Mesenchymal stem cell (in vitro differentiated cells and primary cell): Measurements from ENCODE around the gene TMPRSS4.

Source experiments
- DNase-seq: peaks from one replicate; pipeline ENCODE4 v3.0.0-alpha.2; 2013
- H2AFZ ChIP-seq: one replicate; pipeline ENCODE4 v1.6.1; 2013; ENCODE audit warnings: low read depth, mild to moderate bottlenecking, control low read depth, inconsistent platforms, low read length, moderate library complexity
- H2AK5ac ChIP-seq: 2 replicates; pipeline ENCODE4 v1.6.1; 2013; ENCODE audit warnings: low read length, moderate library complexity, mild to moderate bottlenecking, inconsistent platforms; ENCODE audit not compliant: severe bottlenecking
- H2BK120ac ChIP-seq: one replicate; pipeline ENCODE4 v1.6.1; 2013; ENCODE audit warnings: low read depth, mild to moderate bottlenecking, inconsistent platforms, low read length, moderate library complexity
- H2BK12ac ChIP-seq, 2 experiments: one replicate each; pipeline ENCODE4 v1.6.1; 2013; ENCODE audit warnings: inconsistent platforms in 2 of 2, low read length in 2 of 2, mild to moderate bottlenecking in 2 of 2, moderate library complexity in 2 of 2, control low read depth in 1 of 2
- H2BK15ac ChIP-seq: one replicate; pipeline ENCODE4 v1.6.1; 2013; ENCODE audit warnings: mild to moderate bottlenecking, low read depth, inconsistent platforms; ENCODE audit not compliant: poor library complexity, severe bottlenecking
- H2BK5ac ChIP-seq: 2 replicates; pipeline ENCODE4 v1.6.1; 2013; ENCODE audit warnings: low read depth, mild to moderate bottlenecking, low read length, control low read depth, inconsistent platforms; ENCODE audit not compliant: poor library complexity, severe bottlenecking
- H3K14ac ChIP-seq, 2 experiments: one replicate each; pipeline ENCODE4 v1.6.1; 2013; ENCODE audit warnings: inconsistent platforms in 2 of 2, low read length in 2 of 2, control low read depth in 1 of 2, mild to moderate bottlenecking in 1 of 2, moderate library complexity in 1 of 2
- H3K18ac ChIP-seq, 2 experiments: one replicate each; pipeline ENCODE4 v1.6.1; 2013; ENCODE audit warnings: inconsistent platforms in 2 of 2, low read length in 2 of 2, control low read depth in 1 of 2, low read depth in 1 of 2, mild to moderate bottlenecking in 1 of 2
- H3K23ac ChIP-seq, 2 experiments: one replicate each; pipeline ENCODE4 v1.6.1; 2013; ENCODE audit warnings: inconsistent platforms in 2 of 2, low read length in 2 of 2, mild to moderate bottlenecking in 2 of 2, moderate library complexity in 2 of 2, control low read depth in 1 of 2
- H3K27ac ChIP-seq: 2 replicates; pipeline ENCODE4 v1.5.1; 2013; ENCODE audit warnings: mild to moderate bottlenecking, moderate library complexity, low read length, control low read depth, inconsistent platforms; ENCODE audit not compliant: poor library complexity, severe bottlenecking
- H3K27me3 ChIP-seq, 2 experiments: 2 replicates each; pipeline versions ENCODE4 v1.6.1 to v1.7.0; 2013; ENCODE audit warnings: low read length in 2 of 2, mild to moderate bottlenecking in 2 of 2, moderate library complexity in 2 of 2, control low read depth in 1 of 2, inconsistent platforms in 1 of 2; ENCODE audit not compliant: control insufficient read depth in 1 of 2, insufficient read depth in 1 of 2
- H3K36me3 ChIP-seq, 2 experiments: 2 replicates each; pipeline versions ENCODE4 v1.6.1 to v1.7.0; 2013; ENCODE audit warnings: low read length in 2 of 2, control low read depth in 1 of 2, inconsistent platforms in 1 of 2, low read depth in 1 of 2, mild to moderate bottlenecking in 1 of 2; ENCODE audit not compliant: insufficient read depth in 2 of 2, control insufficient read depth in 1 of 2
- H3K4ac ChIP-seq, 2 experiments: one replicate each; pipeline ENCODE4 v1.6.1; 2013; ENCODE audit warnings: inconsistent platforms in 2 of 2, low read length in 2 of 2, mild to moderate bottlenecking in 2 of 2, moderate library complexity in 2 of 2, control low read depth in 1 of 2, low read depth in 1 of 2
- H3K4me1 ChIP-seq: 2 replicates; pipeline ENCODE4 v1.6.1; 2013; ENCODE audit warnings: low read depth, low read length, control low read depth; ENCODE audit not compliant: control insufficient read depth, insufficient read depth
- H3K4me2 ChIP-seq: 2 replicates; pipeline ENCODE4 v1.6.1; 2013; ENCODE audit warnings: low read length, mild to moderate bottlenecking, inconsistent platforms; ENCODE audit not compliant: poor library complexity, severe bottlenecking
- H3K4me3 ChIP-seq, 2 experiments: 2 replicates each; pipeline versions ENCODE4 v1.5.1 to v1.7.0; 2013; ENCODE audit warnings: low read length in 2 of 2, mild to moderate bottlenecking in 2 of 2, control low read depth in 1 of 2, low read depth in 1 of 2; ENCODE audit not compliant: insufficient read depth in 1 of 2
- H3K79me1 ChIP-seq: replicated peaks from 2 replicates; pipeline ENCODE4 v1.6.1; 2013; ENCODE audit warnings: mild to moderate bottlenecking, control low read depth, low read length, inconsistent platforms; ENCODE audit not compliant: poor library complexity, severe bottlenecking
- H3K9ac ChIP-seq: 2 replicates; pipeline ENCODE4 v1.7.0; 2013; ENCODE audit warnings: mild to moderate bottlenecking, low read length, moderate library complexity
- H3K9me3 ChIP-seq: 2 replicates; pipeline ENCODE4 v1.7.0; 2013; ENCODE audit warnings: mild to moderate bottlenecking, low read length; ENCODE audit not compliant: control insufficient read depth
- H4K8ac ChIP-seq: one replicate; pipeline ENCODE4 v1.6.1; 2013; ENCODE audit warnings: inconsistent platforms, mild to moderate bottlenecking, low read length, moderate library complexity
- H4K91ac ChIP-seq: one replicate; pipeline ENCODE4 v1.6.1; 2013; ENCODE audit warnings: mild to moderate bottlenecking, low read length, inconsistent platforms
- WGBS: methylation state at CpG from one replicate; pipeline ENCODE4 v1.1.7; 2013; ENCODE audit warnings: mixed read lengths; 5-methylcytosine and 5-hydroxymethylcytosine counted together

Gene TMPRSS4

GRCh38 chr11:118136341-118136740 is 59.5 kb downstream of the TMPRSS4 start:
- Histone ChIP-seq H3K9ac (no peak overlapping the region), H3K9me3 (no peaks in the 10 kb centered on the region), H2BK120ac (no peak overlapping the region), H4K91ac (no peak overlapping the region), H3K18ac (no peak overlapping the region), H2BK5ac (no peak overlapping the region), H4K8ac (no peak overlapping the region), H3K4ac (no peak overlapping the region), H3K27ac (no peak overlapping the region), H3K23ac (no peak overlapping the region), H3K4me3 (no peak overlapping the region), H3K36me3 (no peaks in the 10 kb centered on the region), H2BK12ac (no peak overlapping the region), H3K14ac (no peak overlapping the region), H2AK5ac (no peak overlapping the region), H3K79me1 (no peaks in the 10 kb centered on the region), H3K27me3 (peaks cover 78 to 85% of the 10 kb centered on the region in 2 experiments), H2BK15ac (no peak overlapping the region), H2AFZ (no peak overlapping the region), H3K4me2 (no peak overlapping the region), H3K4me1 (no peaks in the 10 kb centered on the region)
- DNase-seq, result no peak
- WGBS, result 63% methylated on average over 1 of the region's 2 CpGs

GRCh38 chr11:118136801-118137200 is 59.9 kb downstream of the TMPRSS4 start:
- Histone ChIP-seq H4K91ac (no peak overlapping the region), H2BK12ac (no peak overlapping the region), H2AFZ (no peak overlapping the region), H2BK120ac (no peak overlapping the region), H3K18ac (no peak overlapping the region), H3K4me2 (no peak overlapping the region), H4K8ac (no peak overlapping the region), H3K4ac (no peak overlapping the region), H3K27ac (no peak overlapping the region), H2BK15ac (no peak overlapping the region), H3K4me3 (no peak overlapping the region), H3K4me1 (no peaks in the 10 kb centered on the region), H2BK5ac (no peak overlapping the region), H2AK5ac (no peak overlapping the region), H3K14ac (no peak overlapping the region), H3K27me3 (peaks cover 78 to 86% of the 10 kb centered on the region in 2 experiments), H3K23ac (no peak overlapping the region), H3K36me3 (no peaks in the 10 kb centered on the region), H3K9ac (no peak overlapping the region), H3K9me3 (no peaks in the 10 kb centered on the region), H3K79me1 (no peaks in the 10 kb centered on the region)
- WGBS, result 80% methylated on average over 9 of the region's 10 CpGs
- no peak for DNase-seq

- no peak overlapping the region for H2BK5ac ChIP-seq
- H4K91ac ChIP-seq, result no peak overlapping the region
- H3K4ac ChIP-seq, result no peak overlapping the region
- H3K18ac ChIP-seq, result no peak overlapping the region
- H3K36me3 ChIP-seq, result no peaks in the 10 kb centered on the region
- no peaks in the 10 kb centered on the region for H3K9me3 ChIP-seq
- no peaks in the 10 kb centered on the region for H3K4me1 ChIP-seq
- H3K9ac ChIP-seq, result no peak overlapping the region
- no peak for DNase-seq
- H4K8ac ChIP-seq, result no peak overlapping the region
- peaks cover 86 to 93% of the 10 kb centered on the region in 2 experiments for H3K27me3 ChIP-seq
- no peak overlapping the region for H3K4me3 ChIP-seq
- H2AFZ ChIP-seq, result no peak overlapping the region
- no peak overlapping the region for H3K27ac ChIP-seq
- H2BK120ac ChIP-seq, result no peak overlapping the region
- H2BK15ac ChIP-seq, result no peak overlapping the region
- no peak overlapping the region for H2AK5ac ChIP-seq
- no peak overlapping the region for H3K23ac ChIP-seq
- H3K79me1 ChIP-seq, result no peaks in the 10 kb centered on the region
- no peak overlapping the region for H3K4me2 ChIP-seq
- WGBS, result 65% methylated on average over 10 of the region's 10 CpGs
- H3K14ac ChIP-seq, result no peak overlapping the region
- H2BK12ac ChIP-seq, result no peak overlapping the region
Observed at GRCh38 chr11:118138839-118139420, 62.1 kb downstream of the TMPRSS4 start.

- H2BK120ac ChIP-seq, result no peak overlapping the region
- no peak overlapping the region for H3K4ac ChIP-seq
- H2AFZ ChIP-seq, result no peak overlapping the region
- no peak overlapping the region for H2BK12ac ChIP-seq
- no peak overlapping the region for H2AK5ac ChIP-seq
- H4K91ac ChIP-seq, result no peak overlapping the region
- H3K14ac ChIP-seq, result no peak overlapping the region
- no peaks in the 10 kb centered on the region for H3K4me1 ChIP-seq
- H3K18ac ChIP-seq, result no peak overlapping the region
- H2BK15ac ChIP-seq, result no peak overlapping the region
- no peak for DNase-seq
- H3K9me3 ChIP-seq, result no peaks in the 10 kb centered on the region
- no peak overlapping the region for H4K8ac ChIP-seq
- H3K4me3 ChIP-seq, result no peak overlapping the region
- whole genome bisulfite sequencing, result 36% methylated on average over 1 of the region's 1 CpG
- no peaks in the 10 kb centered on the region for H3K36me3 ChIP-seq
- H3K4me2 ChIP-seq, result no peak overlapping the region
- H3K27me3 ChIP-seq, result peaks cover 87 to 93% of the 10 kb centered on the region in 2 experiments
- no peak overlapping the region for H2BK5ac ChIP-seq
- no peak overlapping the region for H3K9ac ChIP-seq
- no peaks in the 10 kb centered on the region for H3K79me1 ChIP-seq
- no peak overlapping the region for H3K23ac ChIP-seq
- H3K27ac ChIP-seq, result no peak overlapping the region
Observed at GRCh38 chr11:118139578-118139977, 62.7 kb downstream of the TMPRSS4 start.
